ENCODE data around the gene TRIM72.

GRCh38 chr16:31268891-31269290, 55.0 kb downstream of the TRIM72 start:
- TF ChIP-seq CTCF (IDR thresholded peaks at IDR 0.05; ENCODE audit: low read depth, low read length, poor library complexity, severe bottlenecking) (no peak), EZH2phosphoT487 (IDR thresholded peaks at IDR 0.05; ENCODE audit: borderline replicate concordance, low read length) (no peak)
